GM12872 (cell line): ENCODE measurements around the gene E2F8.

Experiments
- TF ChIP-seq, protein P1 (sequence below): IDR thresholded peaks from 3 replicates; pipeline ENCODE4 v1.5.1; 2011; ENCODE audit warnings: low read depth, mild to moderate bottlenecking, low read length, moderate library complexity; ENCODE audit not compliant: insufficient read depth

The E2F8 gene

DNA sequence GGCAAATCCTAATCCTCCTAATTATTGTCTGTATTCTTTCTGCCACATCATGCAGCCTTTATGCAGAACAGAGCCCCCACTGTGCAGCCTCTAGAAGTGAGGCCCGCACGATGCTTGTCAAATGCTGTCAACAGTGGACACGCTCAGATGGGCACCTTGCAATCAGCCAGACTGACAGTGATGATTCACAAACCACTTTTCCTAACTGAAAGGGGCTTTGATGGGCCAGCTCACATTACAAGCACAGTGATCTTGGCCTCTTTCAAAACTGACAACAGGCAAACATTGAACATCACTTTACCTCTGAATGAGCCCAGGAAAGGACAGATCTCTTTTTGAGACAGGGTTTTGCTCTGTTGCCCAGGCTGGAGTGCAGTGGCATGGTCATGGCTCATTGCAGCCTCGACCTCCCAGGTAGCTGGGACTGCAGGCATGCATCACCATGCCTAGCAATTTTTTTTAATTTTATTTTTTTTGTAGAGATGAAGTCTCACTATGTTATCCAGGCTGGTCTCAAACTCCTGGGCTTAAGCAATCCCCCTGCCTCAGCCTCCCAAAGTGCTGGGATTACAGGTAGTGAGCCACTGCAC, 18.0 kb upstream of the E2F8 start:
- TF ChIP-seq, protein P1, sequence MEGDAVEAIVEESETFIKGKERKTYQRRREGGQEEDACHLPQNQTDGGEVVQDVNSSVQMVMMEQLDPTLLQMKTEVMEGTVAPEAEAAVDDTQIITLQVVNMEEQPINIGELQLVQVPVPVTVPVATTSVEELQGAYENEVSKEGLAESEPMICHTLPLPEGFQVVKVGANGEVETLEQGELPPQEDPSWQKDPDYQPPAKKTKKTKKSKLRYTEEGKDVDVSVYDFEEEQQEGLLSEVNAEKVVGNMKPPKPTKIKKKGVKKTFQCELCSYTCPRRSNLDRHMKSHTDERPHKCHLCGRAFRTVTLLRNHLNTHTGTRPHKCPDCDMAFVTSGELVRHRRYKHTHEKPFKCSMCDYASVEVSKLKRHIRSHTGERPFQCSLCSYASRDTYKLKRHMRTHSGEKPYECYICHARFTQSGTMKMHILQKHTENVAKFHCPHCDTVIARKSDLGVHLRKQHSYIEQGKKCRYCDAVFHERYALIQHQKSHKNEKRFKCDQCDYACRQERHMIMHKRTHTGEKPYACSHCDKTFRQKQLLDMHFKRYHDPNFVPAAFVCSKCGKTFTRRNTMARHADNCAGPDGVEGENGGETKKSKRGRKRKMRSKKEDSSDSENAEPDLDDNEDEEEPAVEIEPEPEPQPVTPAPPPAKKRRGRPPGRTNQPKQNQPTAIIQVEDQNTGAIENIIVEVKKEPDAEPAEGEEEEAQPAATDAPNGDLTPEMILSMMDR = no peak

DNA sequence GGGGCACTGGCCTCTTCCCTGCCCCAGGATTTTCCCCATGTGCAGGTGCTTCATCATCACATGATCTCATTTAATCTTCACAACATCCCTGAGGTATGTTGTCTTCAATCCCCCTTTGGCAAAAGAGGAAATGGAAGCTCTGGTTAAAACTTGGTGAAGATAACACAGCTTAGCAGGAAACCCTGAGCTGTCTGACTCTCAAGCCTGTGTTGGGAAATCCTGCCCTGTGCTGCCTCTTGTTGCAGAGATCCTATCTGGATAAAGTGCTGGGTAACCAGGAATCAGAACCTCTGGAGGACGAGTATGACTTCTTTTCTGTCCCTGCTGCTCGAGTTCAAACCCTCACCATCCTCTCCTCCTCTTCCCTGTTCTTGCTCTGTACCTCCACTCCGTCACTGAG, 13.1 kb upstream of the E2F8 start:
- TF ChIP-seq, protein P1 = no peak

DNA sequence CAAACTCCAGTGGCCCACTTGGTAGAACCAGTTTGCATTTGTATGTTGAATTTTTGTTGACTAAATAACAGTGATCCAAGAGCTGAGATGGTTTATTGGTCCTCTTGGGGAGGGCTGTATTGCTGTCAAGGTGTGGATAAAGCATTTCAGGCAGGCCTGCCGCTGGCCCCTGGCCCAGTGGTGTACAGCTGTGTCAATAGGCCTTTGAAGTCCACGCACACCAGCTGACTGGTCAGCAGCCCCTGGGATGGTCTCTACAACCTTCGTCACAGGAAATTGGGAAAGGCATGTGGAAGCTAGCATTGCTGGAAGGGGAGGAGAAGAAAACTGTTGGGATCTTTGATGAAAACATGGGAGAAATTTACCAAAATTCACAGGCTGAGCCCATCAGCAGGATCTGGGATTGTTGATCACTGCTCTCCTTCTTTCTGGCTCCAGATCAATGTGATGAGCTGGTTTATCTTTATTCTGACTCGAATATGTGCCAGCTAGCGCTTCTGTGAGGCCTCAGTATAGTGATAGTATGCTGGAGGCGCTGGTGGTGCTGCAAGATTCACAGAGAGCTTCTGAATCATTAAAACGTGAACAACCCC, 12.5 kb upstream of the E2F8 start:
- TF ChIP-seq, protein P1 = no peak

DNA sequence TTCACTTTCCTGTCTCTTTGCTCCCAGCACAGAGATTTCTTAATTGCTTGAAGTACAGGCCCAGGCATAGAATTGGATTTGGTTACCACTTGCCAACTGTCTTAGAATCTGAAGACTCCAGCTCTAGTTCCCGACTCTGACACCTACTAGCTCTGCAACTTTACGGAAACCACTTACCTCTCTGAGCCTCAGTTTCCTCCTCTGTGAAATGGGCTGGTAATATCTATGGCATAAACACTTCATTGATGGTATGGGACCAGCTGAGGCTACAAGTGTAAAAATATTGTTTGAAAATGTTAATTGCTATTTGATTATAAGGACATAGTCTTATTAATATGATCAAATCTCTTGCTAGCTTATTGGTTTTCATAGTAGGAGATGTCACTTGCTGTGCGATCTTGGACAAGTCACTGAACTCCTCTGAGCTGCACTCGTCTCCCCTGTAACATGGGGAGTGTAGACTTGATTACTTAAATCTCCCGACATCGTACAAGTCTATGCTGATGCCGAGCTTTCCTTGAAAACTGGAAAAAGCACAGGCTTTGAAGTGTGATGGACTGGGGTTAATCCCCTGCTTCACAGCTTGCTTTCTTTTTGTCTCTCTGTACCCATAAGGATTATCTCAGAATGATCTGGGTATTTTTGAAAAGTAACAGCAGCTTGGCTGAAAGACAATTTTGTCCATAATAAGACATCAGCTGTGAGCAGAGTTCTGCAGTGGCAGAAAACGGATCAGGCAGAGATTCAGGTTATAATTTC, 11.8 kb upstream of the E2F8 start:
- TF ChIP-seq, protein P1 = no peak

DNA sequence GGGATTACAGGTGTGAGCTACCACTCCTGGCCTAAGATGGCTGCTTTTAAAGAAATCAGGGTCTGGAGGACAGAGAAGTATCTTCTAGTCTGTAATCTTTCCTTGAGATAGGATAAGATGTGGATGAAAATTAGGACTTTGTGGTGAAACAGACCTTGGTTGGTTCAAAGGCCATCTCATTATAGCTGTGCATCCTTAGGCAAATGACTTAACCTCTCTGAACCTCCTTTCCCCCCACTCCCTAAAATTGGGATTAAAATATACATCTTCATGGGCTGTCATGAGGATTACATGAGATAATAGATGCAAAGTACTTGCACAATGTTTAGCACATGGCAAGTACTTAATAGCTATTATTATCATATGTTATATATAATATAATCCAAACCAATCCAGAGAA, 10.8 kb upstream of the E2F8 start:
- TF ChIP-seq, protein P1 = no peak

DNA sequence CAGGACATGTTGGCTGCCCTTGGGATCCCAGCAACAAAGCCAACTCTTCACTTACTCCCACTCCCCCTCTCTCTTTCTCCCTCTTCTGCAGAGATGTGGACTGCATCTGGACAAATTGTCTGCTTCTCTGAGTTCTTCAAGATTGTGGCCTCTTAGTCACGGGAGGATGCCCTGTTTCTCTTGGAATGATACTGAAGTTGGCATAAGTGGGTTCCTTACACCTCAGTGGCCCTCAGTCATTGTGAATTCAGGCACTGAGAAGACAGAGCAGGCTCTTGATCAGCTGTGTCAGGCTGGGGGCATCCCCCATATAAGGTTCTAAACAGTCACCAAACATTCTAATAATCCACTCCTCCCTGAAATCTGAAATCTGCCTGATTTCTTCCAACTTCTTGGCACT, 6.1 kb upstream of the E2F8 start:
- TF ChIP-seq, protein P1 = no peak

DNA sequence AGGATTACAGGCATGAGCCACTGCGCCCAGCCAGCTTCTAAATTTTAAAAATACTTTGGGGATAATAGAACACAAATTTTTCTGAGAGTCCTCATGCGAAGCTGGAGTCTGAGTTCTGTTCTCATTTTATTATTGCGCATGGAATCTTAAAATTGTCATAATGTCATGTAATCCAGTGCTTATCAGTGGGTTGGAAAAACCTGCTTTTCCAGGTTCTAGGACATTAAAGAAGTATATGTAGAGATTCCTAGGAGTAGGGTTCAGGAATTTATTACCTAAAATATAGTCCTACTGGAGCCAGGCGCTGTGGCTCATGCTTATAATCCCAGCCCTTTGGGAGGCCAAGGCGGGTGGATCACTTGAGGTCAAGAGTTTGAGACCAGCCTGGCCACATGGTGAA, 4.6 kb upstream of the E2F8 start:
- TF ChIP-seq, protein P1 = no peak
